HG03558 (cell line): ENCODE measurements around the gene FBXO11.
"Not testable (repeated sequence)": the region's sequence is repeated elsewhere in the genome, so short reads cannot be mapped to it uniquely, and the experiment has no call there.

Experiments used
- ATAC-seq: cut with Tn5 transposase; IDR thresholded peaks from one replicate; pipeline ENCODE4 v1.9.1; 2021; ENCODE audit warnings: moderate number of reproducible peaks; ENCODE audit not compliant: unreplicated experiment; ENCODE audit errors: extremely low read depth

FBXO11 gene

DNA sequence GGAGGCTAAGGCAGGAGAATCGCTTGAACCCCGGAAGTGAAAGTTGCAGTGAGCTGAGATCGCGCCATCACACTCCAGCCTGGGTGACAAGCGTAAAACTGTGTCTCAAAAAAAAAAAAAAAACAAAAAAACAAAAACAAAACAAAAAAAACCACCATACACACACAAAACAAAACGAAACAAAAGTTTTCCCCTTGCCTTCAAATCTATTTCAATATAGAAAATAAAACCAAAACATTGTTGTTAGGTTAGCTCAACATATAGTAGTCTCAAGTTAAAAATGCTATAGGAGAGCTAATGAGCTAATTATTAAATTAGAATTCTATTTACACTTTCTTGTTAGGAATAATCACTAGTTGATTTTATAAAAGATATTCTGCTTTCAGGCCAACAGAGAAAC, 43.3 kb downstream of the FBXO11 start:
- ATAC-seq, result no peak

GRCh38 chr2:47853067-47853777, 53.1 kb downstream of the FBXO11 start:
- not testable (repeated sequence) for ATAC-seq

- ATAC-seq, result no peak
Observed at GRCh38 chr2:47850198-47850597, 56.1 kb downstream of the FBXO11 start.

DNA sequence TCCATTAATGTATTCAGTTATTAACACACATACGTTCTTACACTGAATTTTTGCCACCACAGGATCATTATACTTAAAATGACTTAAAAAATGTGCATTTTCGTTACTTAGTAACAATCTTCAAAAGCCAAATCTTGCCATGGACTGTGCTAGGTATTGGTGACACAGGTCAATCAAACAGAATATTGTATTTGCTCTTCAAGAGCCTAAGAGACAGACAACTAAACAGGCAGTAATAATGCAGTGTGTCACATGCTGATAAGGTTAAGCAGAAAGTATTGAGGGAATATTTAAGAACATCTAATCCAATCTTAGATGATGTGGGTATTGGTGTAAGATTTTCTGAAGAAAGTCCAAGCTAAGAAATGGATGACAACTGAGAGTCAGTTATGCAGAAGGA, 56.9 kb downstream of the FBXO11 start:
- no peak for ATAC-seq

DNA sequence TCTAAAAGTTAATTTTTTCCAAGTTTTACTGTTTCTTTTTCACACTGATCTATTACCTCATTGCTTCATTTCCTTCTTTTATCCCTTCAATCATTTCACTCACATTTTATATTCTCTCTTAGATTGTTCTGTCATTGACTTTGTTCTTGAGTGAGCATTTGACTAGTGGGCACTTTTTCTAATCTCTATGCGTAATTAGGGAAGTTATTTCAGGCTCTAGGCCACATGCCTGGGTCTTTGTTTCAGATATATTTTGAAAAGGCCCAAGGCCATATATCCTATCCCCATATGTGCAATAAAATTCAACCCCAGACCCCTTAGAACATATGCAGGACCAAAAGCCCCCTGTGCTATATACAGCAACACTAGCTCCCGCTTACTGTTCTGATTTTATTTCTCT, 62.1 kb downstream of the FBXO11 start:
- no peak for ATAC-seq

DNA sequence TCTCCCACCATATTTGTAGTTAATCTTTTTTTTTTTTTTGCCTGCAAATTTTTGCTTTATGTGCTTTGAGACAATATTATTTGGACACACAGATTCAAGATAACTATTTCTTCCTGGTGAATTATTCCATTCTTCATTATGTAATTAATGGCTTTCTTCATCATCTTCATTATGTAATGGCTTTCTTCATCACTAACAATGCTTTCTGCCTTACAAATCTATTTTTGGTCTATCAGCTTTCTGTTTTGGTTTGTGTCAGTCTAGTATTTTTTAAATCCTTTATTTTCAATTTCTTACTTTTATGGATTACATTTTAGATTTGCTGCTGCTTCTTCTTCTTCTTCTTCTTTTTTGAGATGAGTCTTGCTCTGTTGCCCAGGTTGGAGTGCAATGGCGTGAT, 62.9 kb downstream of the FBXO11 start:
- ATAC-seq, result no peak

DNA sequence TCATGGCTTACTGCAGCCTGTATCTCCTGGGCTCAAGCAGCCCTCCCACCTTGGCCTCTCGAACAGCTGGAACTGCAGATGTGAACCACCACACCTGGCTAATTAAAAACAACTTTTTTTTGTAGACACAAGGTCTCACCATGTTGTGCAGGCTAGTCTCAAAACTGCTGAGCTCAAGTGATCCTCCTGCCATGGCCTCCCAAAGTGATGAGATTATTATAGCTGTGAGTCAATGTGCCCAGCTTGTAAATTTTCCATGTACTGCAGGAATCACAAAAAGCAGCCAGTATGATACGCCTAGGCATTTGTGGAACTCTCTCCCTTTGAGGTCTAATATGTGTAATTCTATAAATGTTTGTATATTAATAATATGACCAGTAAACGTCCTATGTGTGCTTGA, 63.5 kb downstream of the FBXO11 start:
- no peak for ATAC-seq

DNA sequence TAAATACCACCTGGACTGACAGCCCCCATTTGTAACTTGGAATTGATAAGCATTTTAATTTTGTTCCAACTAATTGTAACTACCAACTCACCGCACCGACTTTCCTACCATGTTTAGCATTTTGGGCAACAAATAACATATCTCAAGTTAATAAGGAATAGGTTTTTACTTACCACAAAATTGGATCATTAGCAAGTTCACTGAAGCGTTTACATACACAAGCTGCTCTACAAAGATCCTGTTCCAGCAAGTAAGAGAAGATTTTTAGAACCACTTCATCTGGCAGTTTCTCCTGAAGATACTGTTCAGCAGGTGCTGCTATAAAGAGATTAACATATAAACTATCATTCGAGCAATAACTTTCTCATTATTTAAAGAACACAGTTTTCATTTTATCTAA, 67.6 kb downstream of the FBXO11 start:
- no peak for ATAC-seq

DNA sequence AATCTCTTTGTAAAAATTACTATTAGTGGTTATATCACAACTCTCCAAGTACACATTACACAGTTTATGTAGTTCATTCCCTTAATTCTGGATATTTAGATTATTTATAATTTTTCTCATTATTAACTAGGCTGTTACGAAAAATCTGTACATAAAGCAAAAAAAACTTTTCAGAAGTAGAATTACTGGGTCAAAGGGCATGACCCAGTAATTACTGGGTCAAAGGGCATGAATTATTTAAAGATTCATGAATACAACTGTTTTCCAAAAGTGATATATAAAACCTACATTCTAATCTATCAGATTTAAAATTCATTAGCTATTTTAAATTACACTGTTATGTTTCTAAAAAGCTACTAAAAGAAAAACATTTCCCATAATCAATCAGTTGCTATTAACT, 68.0 kb downstream of the FBXO11 start:
- ATAC-seq, result no peak

GRCh38 chr2:47833516-47833968, 72.8 kb downstream of the FBXO11 start:
- peak; percentile 79 for ATAC-seq

DNA sequence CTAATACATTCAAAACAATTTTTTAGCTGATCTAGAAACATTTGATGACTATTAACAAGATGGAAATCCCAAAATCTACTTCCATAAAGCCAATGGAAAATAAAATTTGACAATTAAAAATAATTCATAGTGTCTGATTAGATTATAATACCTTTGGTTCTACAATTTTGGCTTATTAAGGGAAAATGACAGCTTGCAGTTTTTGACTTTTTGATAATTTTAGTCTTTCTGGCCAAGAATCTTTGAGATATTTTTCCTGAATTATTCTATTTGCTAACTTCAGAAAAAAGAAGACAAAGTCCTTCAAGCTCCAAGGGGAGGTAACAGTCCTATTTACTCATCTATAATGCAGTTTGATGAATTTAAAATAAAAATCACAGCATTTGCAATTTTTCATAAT, 83.8 kb downstream of the FBXO11 start:
- no peak for ATAC-seq

DNA sequence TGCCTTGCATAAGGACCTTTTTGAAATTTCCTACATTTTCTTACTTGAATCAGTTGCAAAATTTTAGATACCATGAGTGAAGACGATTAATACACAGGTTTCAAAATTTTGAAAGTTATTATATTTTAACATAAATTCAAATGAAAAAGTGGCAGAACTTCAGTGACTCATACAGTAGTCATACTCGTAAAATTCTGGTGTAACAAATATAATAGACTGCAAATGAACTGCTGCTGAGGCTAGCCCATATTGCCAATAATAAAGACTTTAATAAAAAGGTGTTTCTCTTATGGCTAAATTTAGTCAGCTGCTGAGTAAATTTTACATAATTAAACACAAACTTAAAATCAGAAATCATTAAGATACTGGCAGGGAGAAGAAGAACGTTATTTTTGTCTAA, 86.5 kb downstream of the FBXO11 start:
- ATAC-seq, result no peak

DNA sequence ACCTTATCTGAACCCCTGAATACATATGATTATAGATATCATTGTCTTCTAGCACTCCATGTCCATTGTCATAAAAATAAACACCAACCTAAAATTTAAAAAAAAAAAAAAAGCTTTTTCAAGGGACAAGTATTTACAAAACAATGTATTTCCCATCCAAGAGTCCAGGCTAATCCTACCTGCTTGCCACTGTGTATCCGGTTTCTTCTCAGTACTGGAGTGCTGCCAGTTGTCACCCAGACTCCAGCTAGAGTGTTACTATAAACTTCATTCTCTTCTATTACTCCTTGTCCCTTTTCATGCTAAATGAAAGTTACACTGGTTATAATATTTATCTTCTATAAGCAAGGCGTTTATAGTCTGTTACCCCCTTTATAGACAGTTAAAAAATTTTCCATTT, 87.5 kb downstream of the FBXO11 start:
- no peak for ATAC-seq

GRCh38 chr2:47815764-47816163, 90.5 kb downstream of the FBXO11 start:
- peak; percentile 32 for ATAC-seq

DNA sequence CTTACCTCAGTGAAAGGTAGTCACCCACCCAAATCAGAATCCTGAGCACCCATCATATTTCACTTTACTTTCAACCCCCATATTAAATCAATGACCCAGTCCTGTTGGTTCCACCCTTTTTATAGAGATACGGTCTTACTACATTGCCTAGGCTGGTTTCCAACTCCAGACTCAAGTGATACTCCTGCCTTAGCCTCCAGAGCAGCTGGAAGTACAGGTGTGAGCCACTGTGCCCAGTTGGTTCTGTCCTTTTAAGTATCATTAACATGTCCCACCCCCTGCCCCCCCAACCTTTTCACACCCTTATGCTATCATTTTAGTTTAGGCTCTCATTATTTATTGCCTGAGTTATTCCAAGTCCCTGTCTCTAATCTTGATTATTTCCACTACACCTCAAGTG, 94.6 kb downstream of the FBXO11 start:
- no peak for ATAC-seq

- no peak for ATAC-seq
Observed at GRCh38 chr2:47810850-47811249, 95.4 kb downstream of the FBXO11 start.

- no peak for ATAC-seq
Observed at GRCh38 chr2:47809903-47810302, 96.4 kb downstream of the FBXO11 start.

- no peak for ATAC-seq
Observed at GRCh38 chr2:47808614-47809013, 97.7 kb downstream of the FBXO11 start.

- no peak for ATAC-seq
Observed at GRCh38 chr2:47805850-47806249, 100.4 kb downstream of the FBXO11 start.

GRCh38 chr2:47803770-47804169, 102.5 kb downstream of the FBXO11 start:
- ATAC-seq, result no peak

GRCh38 chr2:47803363-47803762, 102.9 kb downstream of the FBXO11 start:
- no peak for ATAC-seq

- ATAC-seq, result no peak
Observed at GRCh38 chr2:47801118-47801517, 105.2 kb downstream of the FBXO11 start.
